Measurements from ENCODE around the gene ACTL6B.

The ACTL6B gene

GRCh38 chr7:100678291-100678984 lies 22.2 kb upstream of the ACTL6B start:
- no peak for DNase-seq (ENCODE audit: low read depth)
- H3K4me3 ChIP-seq (ENCODE audit: low read length): no peak overlapping the region
- no peak for TF ChIP-seq CTCF (conservative IDR thresholded peaks at IDR 0.05; ENCODE audit: low read length)

GRCh38 chr7:100677308-100678267 lies 21.3 kb upstream of the ACTL6B start:
- no peak for DNase-seq (ENCODE audit: low read depth)
- no peak overlapping the region for H3K4me3 ChIP-seq (ENCODE audit: low read length)
- TF ChIP-seq CTCF (conservative IDR thresholded peaks at IDR 0.05; ENCODE audit: low read length): no peak

- DNase-seq (ENCODE audit: low read depth): no peak
- peak overlapping the region; percentile 92 for H3K4me3 ChIP-seq (ENCODE audit: low read length)
- TF ChIP-seq CTCF (conservative IDR thresholded peaks at IDR 0.05; ENCODE audit: low read length): no peak
Observed at GRCh38 chr7:100676501-100677306, 20.5 kb upstream of the ACTL6B start.

- peak overlapping the region; percentile 92 for H3K4me3 ChIP-seq (ENCODE audit: low read length)
- peak; percentile 63 for DNase-seq (ENCODE audit: low read depth)
- no peak for TF ChIP-seq CTCF (conservative IDR thresholded peaks at IDR 0.05; ENCODE audit: low read length)
Observed at GRCh38 chr7:100675581-100676350, 19.5 kb upstream of the ACTL6B start.

GRCh38 chr7:100675105-100675451 lies 18.8 kb upstream of the ACTL6B start:
- DNase-seq (ENCODE audit: low read depth): no peak
- no peak for TF ChIP-seq CTCF (conservative IDR thresholded peaks at IDR 0.05; ENCODE audit: low read length)
- H3K4me3 ChIP-seq (ENCODE audit: low read length): peak overlapping the region; percentile 92

- DNase-seq (ENCODE audit: low read depth): no peak
- TF ChIP-seq CTCF (conservative IDR thresholded peaks at IDR 0.05; ENCODE audit: low read length): no peak
- H3K4me3 ChIP-seq (ENCODE audit: low read length): peak overlapping the region; percentile 92
Observed at GRCh38 chr7:100674411-100675104, 18.3 kb upstream of the ACTL6B start.

All from AG10803 (cell line).